Heart left ventricle (tissue), 13 donors: Measurements from ENCODE around the gene ANKLE2.

Source experiments
- CTCF ChIP-seq, 12 donors: fragments of 200-600 bp; sonication (generic) in 4 of 12; IDR thresholded peaks; one replicate each; pipeline versions ENCODE4 v1.5.0 to v1.8.0; 2018 to 2022; ENCODE audit warnings: antibody characterized with exemption in 12 of 12, mild to moderate bottlenecking in 5 of 12
- POLR2A ChIP-seq, 2 donors: fragments of 450-650 bp; IDR thresholded peaks; one replicate each; pipeline ENCODE4 v1.6.1; 2017; ENCODE audit warnings: antibody characterized with exemption in 2 of 2, mild to moderate bottlenecking in 2 of 2, moderate library complexity in 2 of 2
- donor health status: ischemic (EF 13 %, LVEDD 7.1; RV severe dilation, severe dysfunction).
- donor health status: DM: no; HTN: yes; CAD: no.
- donor health status: DM: no; HTN: no; CAD: no.
- donor health status: ischemic (EF 25% LVEDD 6.9; RV normal size, moderate dysfunction).
- donor health status: ischemic (EF 25% LVEDD 5.7; RV mildly dilated, moderate dysfunction).
- donor health status: ischemic (EF 35%, LVEDD 5.7; RV mildly dilated, moderate dysfunction).
- donor health status: nonischemic (EF 11% LVEDD 7.7; RV severe dilation, severe dysfunction).
- donor health status: DM: yes; HTN: yes; CAD: no.
- donor health status: PGD.
- donor health status: ischemic (EF 29% LVEDD 5.4; RV normal size, mild dysfunction).
- donor health status: nonischemic (EF 23%, LVEDD 6.1; RV moderate dilation, normal function).

- TF ChIP-seq CTCF (IDR thresholded peaks at IDR 0.05) (no peak), POLR2A (IDR thresholded peaks at IDR 0.05) (no peak)
These were observed 40.1 kb upstream of the ANKLE2 start for GRCh38 chr12:132801741-132802140.
